ENCODE measurements around the gene EYS. TPM values are rescaled to one million over a fixed set of nuclear protein-coding genes. Genes with fewer than 3 reads are reported as not detected.

EYS gene
- total RNA-seq, 1 experiment from 2014 or later, result not detected

GRCh38 chr6:65557224-65557623 is 149.8 kb downstream of the EYS start:
- Histone ChIP-seq H2AK5ac (ENCODE audit: insufficient read length, low read length) (no peak overlapping the region), H3K56ac (ENCODE audit: insufficient read length, low read depth, low read length) (no peak overlapping the region), H3K4me2 (ENCODE audit: insufficient read depth, insufficient read length, low read length) (no peak overlapping the region), H4K5ac (ENCODE audit: insufficient read length, low read depth, low read length) (no peak overlapping the region), H2BK5ac (ENCODE audit: insufficient read length, low read length) (no peak overlapping the region), H3T11ph (ENCODE audit: low read length) (no peak overlapping the region), H2BK120ac (ENCODE audit: low read depth, low read length, poor library complexity, severe bottlenecking) (no peak overlapping the region), H3K9ac (ENCODE audit: extremely low read depth, insufficient read length, low read length) (no peak overlapping the region), H4K91ac (ENCODE audit: insufficient read length, low read depth, low read length) (no peak overlapping the region), H2BK12ac (ENCODE audit: insufficient read length, low read depth, low read length) (no peak overlapping the region), H3K9me3 (ENCODE audit: control insufficient read depth, low read depth, low read length) (no peaks in the 10 kb centered on the region), H3K18ac (ENCODE audit: insufficient read length, low read depth, low read length) (no peak overlapping the region), H2BK20ac (ENCODE audit: low read depth, low read length, poor library complexity, severe bottlenecking) (no peak overlapping the region), H3K79me1 (ENCODE audit: insufficient read depth, low read depth, low read length, poor library complexity, severe bottlenecking) (no peaks in the 10 kb centered on the region), H3K79me2 (ENCODE audit: insufficient read depth, low read length) (no peaks in the 10 kb centered on the region), H3K23me2 (ENCODE audit: insufficient read length, low read depth, low read length, poor library complexity, severe bottlenecking) (no peaks in the 10 kb centered on the region), H4K8ac (replicated peaks; ENCODE audit: insufficient read length, low read depth, low read length) (no peak overlapping the region), H2AFZ (ENCODE audit: low read length) (no peak overlapping the region), H3K27me3 (ENCODE audit: insufficient read depth, low read length) (no peaks in the 10 kb centered on the region), H3K27ac (ENCODE audit: insufficient read length, low read depth, low read length) (no peak overlapping the region), H3K4me1 (ENCODE audit: insufficient read depth, low read length) (no peaks in the 10 kb centered on the region), H3K14ac (ENCODE audit: insufficient read depth, low read length) (no peak overlapping the region), H3K23ac (ENCODE audit: insufficient read length, low read depth, low read length) (no peak overlapping the region), H2BK15ac (ENCODE audit: low read depth, low read length) (no peak overlapping the region), H4K20me1 (ENCODE audit: control insufficient read depth, insufficient read depth, insufficient read length) (no peaks in the 10 kb centered on the region), H3K4ac (ENCODE audit: low read depth, low read length) (no peak overlapping the region)
- no CpG with 5 or more reads among the region's 6 CpGs for WGBS (ENCODE audit: extremely low coverage, insufficient read length, low lambda C conversion rate)
- Mint-ChIP-seq H3K4me3 (no peak overlapping the region), H3K9me3 (peaks cover 0 to 3% of the 10 kb centered on the region in 2 experiments; a peak in 2 of 5 replicates), H3K27ac (no peak overlapping the region), H3K27me3 (ENCODE audit: low read depth) (no peaks in the 10 kb centered on the region), H3K36me3 (ENCODE audit: insufficient read depth in 1 of 3, low read depth in 3 of 3) (peaks cover 0 to 5% (median 0%) of the 10 kb centered on the region in 3 experiments; a peak in 2 of 7 replicates), H3K4me1 (no peaks in the 10 kb centered on the region)
- no peak for DNase-seq
- TF ChIP-seq CTCF (conservative IDR thresholded peaks at IDR 0.05), result no peak
